Mucosa of gallbladder (tissue), 1 donor: ENCODE results near the gene PKNOX2. TPM values are rescaled to one million over a fixed set of nuclear protein-coding genes. Genes with fewer than 3 reads are reported as not detected.

ENCODE experiments used
- DNase-seq: peaks from one replicate; pipeline ENCODE4 v3.0.0-alpha.2; 2020; ENCODE audit warnings: low spot score
- total RNA-seq: library from RNA; stranded (reverse); gene quantifications from one replicate; pipeline ENCODE4 v1.2.1, GENCODE V29; 2021
- donor health status: DM: no; HTN: no; CAD: no.

The PKNOX2 gene
- total RNA-seq, 1 donor from 2014 or later: 5.1 TPM

GRCh38 chr11:125379981-125380380 lies 215.4 kb downstream of the PKNOX2 start:
- DNase-seq: no peak

- DNase-seq: no peak
These were observed 216.3 kb downstream of the PKNOX2 start for GRCh38 chr11:125380756-125381445.

- no peak for DNase-seq
These were observed 217.0 kb downstream of the PKNOX2 start for GRCh38 chr11:125381499-125382044.

GRCh38 chr11:125382314-125382791 lies 217.8 kb downstream of the PKNOX2 start:
- no peak for DNase-seq

GRCh38 chr11:125382822-125383221 lies 218.3 kb downstream of the PKNOX2 start:
- DNase-seq: no peak

GRCh38 chr11:125384825-125385224 lies 220.3 kb downstream of the PKNOX2 start:
- no peak for DNase-seq

GRCh38 chr11:125387901-125388300 lies 223.3 kb downstream of the PKNOX2 start:
- DNase-seq: no peak

GRCh38 chr11:125388611-125389010 lies 224.1 kb downstream of the PKNOX2 start:
- no peak for DNase-seq

GRCh38 chr11:125389339-125390166 lies 225.0 kb downstream of the PKNOX2 start:
- DNase-seq: no peak

GRCh38 chr11:125390946-125391345 lies 226.4 kb downstream of the PKNOX2 start:
- DNase-seq: no peak

- DNase-seq: no peak
These were observed 228.8 kb downstream of the PKNOX2 start for GRCh38 chr11:125393331-125393730.

- DNase-seq: no peak
These were observed 229.7 kb downstream of the PKNOX2 start for GRCh38 chr11:125394296-125394695.

- DNase-seq: no peak
These were observed 232.9 kb downstream of the PKNOX2 start for GRCh38 chr11:125397421-125397820.

- no peak for DNase-seq
These were observed 233.9 kb downstream of the PKNOX2 start for GRCh38 chr11:125398475-125398874.

- DNase-seq: no peak
These were observed 234.6 kb downstream of the PKNOX2 start for GRCh38 chr11:125398994-125399640.

GRCh38 chr11:125399945-125400344 lies 235.4 kb downstream of the PKNOX2 start:
- DNase-seq: no peak

- DNase-seq: no peak
These were observed 236.7 kb downstream of the PKNOX2 start for GRCh38 chr11:125401235-125401634.

GRCh38 chr11:125401746-125402145 lies 237.2 kb downstream of the PKNOX2 start:
- no peak for DNase-seq

- no peak for DNase-seq
These were observed 237.9 kb downstream of the PKNOX2 start for GRCh38 chr11:125402435-125402834.

- no peak for DNase-seq
These were observed 239.7 kb downstream of the PKNOX2 start for GRCh38 chr11:125404157-125404810.
